Fibroblast of skin of left quadriceps (primary cell): ENCODE measurements around the gene SGSH.

ENCODE experiments used
- DNase-seq, 2 experiments: peaks; one replicate each; pipeline ENCODE4 v3.0.0-alpha.2; 2013; ENCODE audit warnings: low read depth in 2 of 2

SGSH gene

DNA sequence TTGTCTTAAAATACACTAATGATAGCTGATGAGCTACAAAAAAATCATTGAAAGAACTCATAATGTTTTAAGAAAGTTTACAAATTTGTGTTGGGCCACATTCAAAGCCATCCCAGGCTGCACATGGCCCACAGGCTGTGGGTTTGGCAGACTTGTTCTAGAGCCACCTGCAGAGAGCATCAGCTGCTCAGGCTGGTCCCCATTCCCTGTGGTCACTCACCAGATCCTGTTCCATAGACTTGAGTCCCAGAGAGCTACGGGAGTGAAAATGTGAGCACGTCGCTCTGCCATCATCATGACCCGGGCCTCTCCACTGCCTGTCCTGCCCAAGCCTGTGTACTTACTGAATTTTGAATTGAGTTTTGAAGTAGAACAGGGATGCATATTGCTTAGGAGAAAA is 7.0 kb upstream of the SGSH start:
- DNase-seq = no peak

DNA sequence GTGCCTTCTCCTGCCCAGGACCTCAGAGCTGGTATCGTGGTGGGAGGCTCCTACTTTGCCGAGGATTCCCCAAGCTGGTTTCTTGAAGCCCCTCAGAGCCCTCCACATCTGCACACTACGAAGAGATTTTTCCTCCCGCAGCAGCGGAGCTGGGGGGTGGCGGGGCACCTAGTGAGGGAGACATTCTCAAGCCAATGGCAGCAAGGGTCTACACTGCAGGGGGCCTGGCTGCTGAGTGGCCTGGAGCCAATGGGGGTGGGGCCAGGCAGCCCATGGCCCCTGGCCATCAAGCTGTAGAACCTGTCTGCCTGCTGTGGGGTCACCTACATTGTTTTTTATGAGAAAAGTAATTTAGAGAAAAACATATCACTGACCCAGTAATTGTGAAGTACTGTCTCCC is 5.1 kb upstream of the SGSH start:
- no peak for DNase-seq

DNA sequence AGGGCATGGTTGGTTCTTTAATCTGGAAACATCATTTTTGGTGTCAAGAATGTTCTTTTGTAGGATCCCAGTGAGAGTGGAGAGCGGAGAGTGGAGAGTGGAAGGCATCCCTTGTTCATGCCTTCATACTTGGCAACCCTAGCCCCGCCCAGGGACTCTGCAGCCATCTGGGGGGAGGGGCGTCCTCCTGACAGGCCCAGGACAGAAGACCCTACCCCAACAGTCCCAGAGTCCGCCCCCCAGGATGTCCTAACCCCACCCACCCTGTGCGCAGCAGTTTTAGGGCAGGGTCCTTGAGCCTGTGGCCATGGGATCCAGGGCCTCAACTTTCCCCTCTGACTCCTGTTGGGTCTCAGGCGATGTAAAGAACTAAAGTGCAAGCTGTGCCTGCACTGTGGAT is 4.5 kb upstream of the SGSH start:
- DNase-seq = no peak

- no peak for DNase-seq
Observed at GRCh38 chr17:80223838-80224497, 3.8 kb upstream of the SGSH start.

DNA sequence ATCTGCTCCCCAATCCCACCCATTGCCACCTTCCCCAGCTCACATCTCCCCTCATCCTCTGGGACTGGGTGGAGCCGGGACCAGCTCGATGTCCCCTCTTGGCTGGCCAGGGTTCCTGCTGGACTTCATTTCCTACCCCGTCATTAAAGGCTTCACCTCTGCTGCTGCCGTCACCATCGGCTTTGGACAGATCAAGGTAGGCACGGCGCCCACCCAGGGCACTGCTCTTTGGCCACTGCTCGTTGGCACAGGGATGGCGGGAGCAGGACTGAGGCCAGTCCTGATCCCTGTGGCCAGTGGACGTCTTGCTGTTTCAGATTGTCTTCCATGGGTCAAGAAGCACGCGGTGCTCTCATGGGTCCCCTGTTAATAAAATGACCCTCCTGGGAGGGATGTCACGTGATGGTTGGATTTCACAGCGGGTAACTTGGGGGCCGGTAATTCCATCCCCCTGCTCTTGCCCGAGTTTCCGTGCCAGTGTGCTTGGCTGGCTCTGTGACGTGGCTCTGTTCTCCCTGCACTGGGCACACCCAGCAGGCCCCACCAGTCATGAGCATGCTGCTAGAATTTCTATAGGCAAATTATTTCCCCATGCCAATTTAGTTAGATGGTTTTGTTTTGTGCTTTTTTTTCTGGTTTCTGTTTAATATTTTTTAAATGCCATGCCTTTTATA is 3.1 kb upstream of the SGSH start:
- DNase-seq = no peak

DNA sequence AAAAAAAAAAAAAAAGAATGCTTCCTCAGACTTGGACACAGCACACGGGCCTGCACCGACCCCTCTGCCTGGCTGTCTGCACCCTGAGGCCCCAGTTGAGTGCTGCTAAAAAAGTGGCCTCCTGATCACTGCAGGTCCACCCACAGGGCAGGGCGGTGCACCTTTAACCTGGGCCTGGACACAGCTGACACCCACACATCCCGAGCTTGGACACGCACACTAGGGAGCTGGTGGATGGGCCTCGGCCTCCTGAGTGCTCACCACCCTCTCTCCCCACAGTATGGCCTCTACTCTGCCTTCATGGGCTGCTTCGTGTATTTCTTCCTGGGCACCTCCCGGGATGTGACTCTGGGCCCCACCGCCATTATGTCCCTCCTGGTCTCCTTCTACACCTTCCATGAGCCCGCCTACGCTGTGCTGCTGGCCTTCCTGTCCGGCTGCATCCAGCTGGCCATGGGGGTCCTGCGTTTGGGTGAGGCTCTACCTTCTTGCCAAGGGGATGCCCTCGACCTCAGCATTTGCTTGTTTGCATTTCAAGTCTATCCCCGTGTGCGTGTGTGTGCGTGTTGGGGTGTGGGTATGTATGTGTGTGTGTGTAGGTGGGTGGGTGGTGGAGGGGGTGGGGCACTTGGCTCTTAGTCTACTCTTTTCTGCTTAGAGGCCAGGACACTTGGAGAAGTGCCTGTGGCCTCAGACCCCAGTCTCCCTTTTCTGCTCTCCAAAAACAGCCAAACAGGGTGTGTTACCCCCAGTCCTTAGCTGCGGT is 2.4 kb upstream of the SGSH start:
- no peak for DNase-seq

GRCh38 chr17:80221351-80222105 is 1.4 kb upstream of the SGSH start:
- DNase-seq = no peak

DNA sequence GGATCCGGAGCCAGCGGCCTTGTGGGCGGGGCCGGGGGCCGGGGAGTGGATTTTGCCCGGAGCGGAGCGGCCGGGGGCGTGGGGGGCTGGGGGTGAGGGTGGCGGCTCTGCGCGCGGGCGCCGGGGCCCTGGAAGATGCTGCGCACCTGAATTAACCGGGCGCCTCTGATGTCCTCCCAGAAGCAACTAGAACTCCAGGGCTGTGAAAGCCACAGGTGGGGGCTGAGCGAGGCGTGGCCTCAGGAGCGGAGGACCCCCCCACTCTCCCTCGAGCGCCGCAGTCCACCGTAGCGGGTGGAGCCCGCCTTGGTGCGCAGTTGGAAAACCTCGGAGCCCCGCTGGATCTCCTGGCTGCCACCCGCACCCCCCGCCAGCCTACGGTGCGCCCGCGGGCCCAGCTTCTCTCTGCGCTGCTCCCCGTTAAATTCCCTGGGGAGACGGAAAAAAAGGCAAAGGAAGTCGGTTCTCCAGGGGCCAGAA is 643 bp upstream of the SGSH start:
- DNase-seq = no peak

DNA sequence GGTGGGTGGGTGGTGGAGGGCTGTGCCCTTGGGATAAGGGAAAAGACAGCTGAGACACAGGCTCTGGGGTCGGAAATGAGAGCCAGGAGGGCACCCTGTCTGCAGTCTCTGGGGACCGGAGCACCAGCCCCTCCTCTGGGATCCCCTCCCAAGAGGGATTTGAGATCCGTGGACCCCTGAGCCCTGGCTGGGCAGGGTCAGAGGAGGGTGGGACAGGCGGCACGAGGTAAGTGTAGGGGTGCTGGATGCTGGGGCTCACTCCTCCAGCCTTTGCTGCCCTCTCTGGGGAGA is 425 bp downstream of the SGSH start:
- DNase-seq = no peak

DNA sequence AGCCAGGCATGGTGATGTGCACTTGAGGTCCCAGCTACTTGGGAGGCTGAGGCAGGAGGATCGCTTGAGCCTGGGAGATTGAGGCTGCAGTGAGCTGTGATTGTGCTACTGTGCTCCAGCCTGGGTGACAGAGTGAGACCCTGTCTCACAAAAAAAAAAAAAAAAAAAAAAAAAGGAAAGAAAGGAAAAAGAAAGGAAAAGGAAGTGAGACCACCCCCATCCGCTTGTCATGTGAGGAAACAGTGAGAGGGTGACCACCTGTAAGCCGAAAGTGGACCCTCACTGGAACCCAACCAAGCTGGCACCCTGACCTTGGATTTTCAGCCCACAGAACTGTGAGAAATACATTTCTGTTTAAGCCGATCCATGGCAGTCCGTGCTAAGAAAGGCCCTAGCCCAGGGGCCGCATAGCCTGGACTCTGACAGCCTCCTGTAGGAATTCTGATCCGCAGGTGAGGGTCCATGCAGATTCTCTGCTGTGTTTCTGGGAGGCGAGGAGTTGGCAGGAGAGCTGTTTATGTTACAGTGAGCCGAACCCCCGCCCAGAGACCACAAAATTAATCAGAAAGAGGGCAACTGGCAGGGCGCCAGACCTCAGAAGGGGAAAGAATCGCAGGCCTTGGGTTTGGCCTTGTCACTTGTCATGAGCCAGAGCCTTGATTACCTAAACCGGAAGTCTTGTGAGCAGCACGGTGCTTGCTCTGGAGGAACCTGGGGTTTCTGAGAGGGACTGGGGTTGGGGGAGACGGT is 945 bp downstream of the SGSH start:
- peak; percentile 53 to 56 for DNase-seq

DNA sequence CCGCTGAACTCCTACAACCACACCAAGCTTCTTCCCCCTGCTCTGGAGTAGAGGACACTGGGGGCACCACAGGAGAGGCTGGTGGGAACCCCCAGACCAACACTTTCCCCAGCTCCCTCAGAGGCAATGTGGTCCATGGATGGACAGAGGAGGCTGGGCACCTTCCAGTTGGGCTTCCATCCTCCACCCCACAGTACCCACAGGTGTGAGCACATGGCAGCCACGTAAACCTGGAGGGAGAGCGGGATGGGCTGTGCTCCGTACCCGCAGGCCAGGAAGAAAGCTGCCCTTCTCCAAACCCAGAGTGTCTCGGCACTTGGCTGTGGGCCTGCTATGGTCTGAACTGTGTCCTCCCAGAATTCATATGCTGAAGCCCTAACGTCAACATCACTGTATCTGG is 1.7 kb downstream of the SGSH start:
- no peak for DNase-seq

- DNase-seq = no peak
Observed at GRCh38 chr17:80217703-80218362, 2.3 kb downstream of the SGSH start.

DNA sequence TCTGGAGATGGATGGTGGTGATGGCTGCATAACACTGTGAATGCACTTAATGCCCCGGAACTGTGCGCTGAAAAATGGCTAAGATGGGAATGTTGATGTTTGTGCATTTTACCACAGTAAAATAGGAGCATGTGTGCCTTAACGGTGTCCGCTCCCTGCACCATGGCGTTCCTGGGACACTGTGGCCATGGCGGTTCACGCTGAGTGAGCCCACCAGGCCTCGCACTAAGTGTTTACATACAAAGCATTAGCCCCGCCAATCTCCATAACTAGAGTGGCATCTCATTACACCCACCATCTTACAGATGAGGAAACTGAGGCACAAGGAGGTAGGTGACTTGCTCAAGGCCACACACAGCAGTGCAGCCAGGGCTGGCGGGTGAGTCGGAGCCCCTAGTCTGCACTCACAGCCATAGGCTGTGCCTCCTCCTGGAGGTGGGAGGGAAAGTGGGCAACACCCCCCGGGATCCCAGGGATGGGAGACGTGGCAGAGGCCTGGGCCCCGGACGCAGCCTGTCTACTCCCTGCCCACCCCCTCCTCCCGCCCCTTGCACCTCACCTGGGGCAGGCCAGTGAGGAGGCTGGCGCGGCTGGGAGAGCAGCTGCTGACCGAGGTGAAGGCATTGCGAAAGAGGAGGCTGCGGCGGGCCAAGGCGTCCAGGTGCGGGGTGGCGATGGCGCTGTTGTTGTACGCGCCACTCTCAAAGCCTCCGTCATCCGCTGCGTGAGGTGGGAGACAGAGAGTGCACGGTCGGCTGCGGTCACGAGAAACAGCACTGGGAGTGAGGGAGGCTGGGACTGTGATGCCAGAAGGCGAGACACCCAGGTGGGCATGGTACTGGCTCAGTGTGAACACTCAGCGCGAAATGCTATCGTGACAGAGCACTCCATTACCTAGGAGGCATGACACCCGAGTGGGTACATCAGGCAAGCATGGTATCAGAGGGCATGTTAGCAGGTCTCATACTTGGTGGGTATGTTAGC is 3.4 kb downstream of the SGSH start:
- no peak for DNase-seq

- DNase-seq = no peak
Observed at GRCh38 chr17:80214878-80215210, 5.3 kb downstream of the SGSH start.

DNA sequence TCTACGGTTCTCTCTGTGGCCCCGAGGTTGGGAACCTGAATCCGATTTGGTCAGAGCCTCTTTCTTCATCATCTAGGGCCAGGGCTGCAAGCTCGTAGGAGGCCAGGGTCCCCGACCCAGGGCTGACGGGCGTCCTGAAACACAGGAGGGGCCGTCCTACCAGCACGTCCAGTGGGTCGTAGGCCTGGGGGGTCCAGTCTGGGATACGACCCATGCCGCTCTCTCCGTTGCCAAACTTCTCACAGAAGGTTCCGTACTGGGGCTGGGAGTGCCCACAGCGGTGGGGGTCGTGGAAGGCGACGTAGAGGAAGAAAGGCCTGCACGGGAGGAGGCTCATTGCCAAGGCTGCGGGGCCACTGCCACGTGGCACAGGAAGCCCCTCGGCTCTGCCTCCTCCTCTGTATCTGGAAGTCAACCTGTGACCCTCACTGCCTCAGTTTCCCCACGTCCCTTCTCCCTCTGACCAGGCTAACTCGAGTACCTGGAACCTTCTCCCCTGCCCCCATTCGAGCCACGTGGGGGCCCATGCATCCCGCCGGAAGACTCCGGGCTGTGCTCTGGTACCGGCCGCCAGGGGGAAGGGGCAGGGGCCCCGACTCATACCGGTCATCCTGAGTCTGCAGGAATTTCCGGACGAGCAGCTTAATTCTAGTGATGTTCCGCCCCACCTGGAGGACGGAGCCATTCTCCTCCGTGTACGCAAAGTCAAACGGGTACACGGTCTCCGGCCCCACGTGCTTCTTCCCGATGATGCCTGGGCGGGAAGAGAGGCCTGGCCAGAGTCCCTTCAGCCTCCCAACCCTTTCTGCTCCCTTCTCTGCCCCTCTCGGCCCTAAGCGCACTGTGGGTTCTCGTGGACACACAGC is 5.9 kb downstream of the SGSH start:
- no peak for DNase-seq

DNA sequence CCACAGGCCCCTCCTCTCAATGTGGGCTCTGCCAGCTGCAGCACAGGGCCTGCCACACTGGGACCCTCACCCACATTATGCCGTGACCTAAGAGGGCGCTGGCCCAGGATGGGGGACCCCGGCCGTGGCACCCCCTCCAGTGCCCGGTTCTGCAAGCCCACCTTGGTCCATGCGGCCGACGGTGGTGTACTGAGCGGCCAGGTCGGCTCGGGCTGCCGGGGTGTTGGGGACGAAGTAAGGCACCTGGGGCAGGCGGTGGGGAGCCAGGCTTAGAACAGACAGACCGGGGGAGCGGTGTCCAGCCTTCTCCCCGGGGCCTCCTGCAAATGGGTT is 6.5 kb downstream of the SGSH start:
- DNase-seq = no peak

GRCh38 chr17:80212962-80213642 is 7.0 kb downstream of the SGSH start:
- DNase-seq = no peak

- no peak for DNase-seq
Observed at GRCh38 chr17:80212511-80212910, 7.6 kb downstream of the SGSH start.

GRCh38 chr17:80212109-80212508 is 8.0 kb downstream of the SGSH start:
- DNase-seq = no peak
